GM19467 (cell line): ENCODE data around the gene AAK1.
A peak's percentile ranks its signal among the peaks of the same experiment; 100 is the strongest.

Experiments
- ATAC-seq: cut with Tn5 transposase; IDR thresholded peaks from one replicate; pipeline ENCODE4 v1.9.1; 2021; ENCODE audit warnings: mild to moderate bottlenecking, moderate library complexity; ENCODE audit not compliant: unreplicated experiment

The AAK1 gene

GRCh38 chr2:69546646-69547045 is 96.9 kb downstream of the AAK1 start:
- no peak for ATAC-seq

- ATAC-seq = no peak
Observed at GRCh38 chr2:69545477-69545932, 98.0 kb downstream of the AAK1 start.

- no peak for ATAC-seq
Observed at GRCh38 chr2:69544951-69545350, 98.6 kb downstream of the AAK1 start.

- ATAC-seq = no peak
Observed at GRCh38 chr2:69539549-69539908, 104.0 kb downstream of the AAK1 start.

GRCh38 chr2:69538872-69539548 is 104.5 kb downstream of the AAK1 start:
- no peak for ATAC-seq

GRCh38 chr2:69538249-69538648 is 105.3 kb downstream of the AAK1 start:
- no peak for ATAC-seq

- peak; percentile 49 for ATAC-seq
Observed at GRCh38 chr2:69535817-69536241, 107.7 kb downstream of the AAK1 start.

GRCh38 chr2:69531186-69531585 is 112.4 kb downstream of the AAK1 start:
- no peak for ATAC-seq

- no peak for ATAC-seq
Observed at GRCh38 chr2:69529480-69529879, 114.1 kb downstream of the AAK1 start.

GRCh38 chr2:69525261-69525660 is 118.3 kb downstream of the AAK1 start:
- no peak for ATAC-seq

- no peak for ATAC-seq
Observed at GRCh38 chr2:69524799-69525198, 118.7 kb downstream of the AAK1 start.

- ATAC-seq = no peak
Observed at GRCh38 chr2:69521747-69522146, 121.8 kb downstream of the AAK1 start.

- ATAC-seq = no peak
Observed at GRCh38 chr2:69518841-69519240, 124.7 kb downstream of the AAK1 start.

- ATAC-seq = no peak
Observed at GRCh38 chr2:69517410-69517809, 126.1 kb downstream of the AAK1 start.

- ATAC-seq = no peak
Observed at GRCh38 chr2:69514819-69515218, 128.7 kb downstream of the AAK1 start.

GRCh38 chr2:69514406-69514805 is 129.1 kb downstream of the AAK1 start:
- ATAC-seq = no peak

GRCh38 chr2:69512446-69512845 is 131.1 kb downstream of the AAK1 start:
- no peak for ATAC-seq

- ATAC-seq = no peak
Observed at GRCh38 chr2:69510204-69510603, 133.3 kb downstream of the AAK1 start.

GRCh38 chr2:69509750-69510140 is 133.8 kb downstream of the AAK1 start:
- no peak for ATAC-seq

GRCh38 chr2:69509011-69509749 is 134.4 kb downstream of the AAK1 start:
- ATAC-seq = no peak

- ATAC-seq = no peak
Observed at GRCh38 chr2:69505710-69506109, 137.8 kb downstream of the AAK1 start.

GRCh38 chr2:69501301-69501700 is 142.2 kb downstream of the AAK1 start:
- no peak for ATAC-seq
